IMR-90 (cell line): ENCODE results near the gene CLEC6A.
"Not testable (repeated sequence)": the region's sequence is repeated elsewhere in the genome, so short reads cannot be mapped to it uniquely, and the experiment has no call there.

ENCODE experiments used
- BHLHE40 ChIP-seq: fragments of 150-350 bp; IDR thresholded peaks from 2 replicates; pipeline ENCODE4 v1.6.1; 2016; ENCODE audit warnings: mild to moderate bottlenecking, low read depth, low read length
- MAFK ChIP-seq: IDR thresholded peaks from 2 replicates; pipeline ENCODE4 v1.6.1; 2012; ENCODE audit warnings: low read depth, low read length, improper control_type of control experiment
- MAZ ChIP-seq: IDR thresholded peaks from 2 replicates; pipeline ENCODE4 v1.6.1; 2012; ENCODE audit warnings: low read depth, mild to moderate bottlenecking, low read length, improper control_type of control experiment, moderate library complexity, borderline replicate concordance
- MXI1 ChIP-seq: IDR thresholded peaks from 2 replicates; pipeline ENCODE4 v1.6.1; 2012; ENCODE audit warnings: low read depth, mild to moderate bottlenecking, low read length, moderate library complexity, borderline replicate concordance
- NFE2L2 ChIP-seq: fragments of 150-350 bp; IDR thresholded peaks from 2 replicates; pipeline ENCODE4 v1.6.1; 2016; ENCODE audit warnings: low read depth, mild to moderate bottlenecking, low read length
- POLR2A ChIP-seq: IDR thresholded peaks from 2 replicates; pipeline ENCODE4 v1.6.1; 2012; ENCODE audit warnings: mild to moderate bottlenecking, low read depth, low read length
- RAD21 ChIP-seq: IDR thresholded peaks from 2 replicates; pipeline ENCODE4 v1.6.1; 2012; ENCODE audit warnings: low read length, improper control_type of control experiment
- RCOR1 ChIP-seq: IDR thresholded peaks from 2 replicates; pipeline ENCODE4 v1.6.1; 2012; ENCODE audit warnings: mild to moderate bottlenecking, low read length, improper control_type of control experiment; ENCODE audit not compliant: insufficient replicate concordance
- TF ChIP-seq, protein P1 (sequence below): conservative IDR thresholded peaks from 2 replicates; pipeline ENCODE4 v1.5.1; 2012; ENCODE audit warnings: mild to moderate bottlenecking, low read depth, low read length, improper control_type of control experiment

GRCh38 chr12:8419576-8419975, 36.2 kb upstream of the CLEC6A start:
- not testable (repeated sequence) for TF ChIP-seq BHLHE40, POLR2A, RAD21, RCOR1, MAZ, MXI1, MAFK, NFE2L2
- TF ChIP-seq, protein P1, sequence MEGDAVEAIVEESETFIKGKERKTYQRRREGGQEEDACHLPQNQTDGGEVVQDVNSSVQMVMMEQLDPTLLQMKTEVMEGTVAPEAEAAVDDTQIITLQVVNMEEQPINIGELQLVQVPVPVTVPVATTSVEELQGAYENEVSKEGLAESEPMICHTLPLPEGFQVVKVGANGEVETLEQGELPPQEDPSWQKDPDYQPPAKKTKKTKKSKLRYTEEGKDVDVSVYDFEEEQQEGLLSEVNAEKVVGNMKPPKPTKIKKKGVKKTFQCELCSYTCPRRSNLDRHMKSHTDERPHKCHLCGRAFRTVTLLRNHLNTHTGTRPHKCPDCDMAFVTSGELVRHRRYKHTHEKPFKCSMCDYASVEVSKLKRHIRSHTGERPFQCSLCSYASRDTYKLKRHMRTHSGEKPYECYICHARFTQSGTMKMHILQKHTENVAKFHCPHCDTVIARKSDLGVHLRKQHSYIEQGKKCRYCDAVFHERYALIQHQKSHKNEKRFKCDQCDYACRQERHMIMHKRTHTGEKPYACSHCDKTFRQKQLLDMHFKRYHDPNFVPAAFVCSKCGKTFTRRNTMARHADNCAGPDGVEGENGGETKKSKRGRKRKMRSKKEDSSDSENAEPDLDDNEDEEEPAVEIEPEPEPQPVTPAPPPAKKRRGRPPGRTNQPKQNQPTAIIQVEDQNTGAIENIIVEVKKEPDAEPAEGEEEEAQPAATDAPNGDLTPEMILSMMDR: not testable (repeated sequence)
